IMR-90 (cell line): ENCODE measurements around the gene CCDC38. TPM values are rescaled to one million over a fixed set of nuclear protein-coding genes. Genes with fewer than 3 reads are reported as not detected.

ENCODE experiments used
- ATAC-seq: fragments of 200-7000 bp; cut with Tn5 transposase; 2 replicates; pipeline ENCODE4 v1.9.1; 2020; ENCODE audit warnings: low read depth, mild to moderate bottlenecking, moderate library complexity
- BruUV-seq: library from RNA; stranded (reverse); fragments of 400-500 nt; replicated peaks from 2 replicates; lab custom pipeline; 2021; lab: Mats Ljungman, UMichigan
- CTCF ChIA-PET: fragments of 300-600 bp; formaldehyde crosslinking; extraction: SDS; loops from one replicate; lab custom pipeline; 2021; ENCODE audit warnings: antibody characterized with exemption; lab: Yijun Ruan, JAX
- POLR2A ChIA-PET: fragments of 300-600 bp; sonication (Branson Sonifier 250); formaldehyde crosslinking; loops from one replicate; lab custom pipeline; 2022; ENCODE audit warnings: antibody characterized with exemption; ENCODE audit not compliant: unreplicated experiment; lab: Charles Lee
- DNase-seq: peaks from one replicate; pipeline ENCODE4 v3.0.0; 2013
- H2AFZ ChIP-seq: replicated peaks from 2 replicates; pipeline ENCODE3; 2013; ENCODE audit warnings: low read length, mild to moderate bottlenecking; ENCODE audit not compliant: poor library complexity
- H2AK5ac ChIP-seq: 2 replicates; pipeline ENCODE4 v1.6.1; 2013; ENCODE audit warnings: low read depth, low read length, inconsistent platforms
- H2AK9ac ChIP-seq: replicated peaks from 2 replicates; pipeline ENCODE3; 2013; ENCODE audit warnings: mild to moderate bottlenecking, low read depth, low read length, moderate library complexity; ENCODE audit not compliant: poor library complexity
- H2BK120ac ChIP-seq: 2 replicates; pipeline ENCODE4 v1.6.1; 2013; ENCODE audit warnings: low read depth, low read length, inconsistent platforms
- H2BK15ac ChIP-seq: 3 replicates; pipeline ENCODE4 v1.6.1; 2013; ENCODE audit warnings: low read depth, low read length, inconsistent platforms
- H2BK20ac ChIP-seq: 2 replicates; pipeline ENCODE4 v1.6.1; 2013; ENCODE audit warnings: low read depth, mild to moderate bottlenecking, inconsistent platforms, low read length, moderate library complexity
- H2BK5ac ChIP-seq: 2 replicates; pipeline ENCODE4 v1.6.1; 2013; ENCODE audit warnings: mild to moderate bottlenecking, low read depth, low read length, inconsistent platforms; ENCODE audit not compliant: poor library complexity, severe bottlenecking
- H3K14ac ChIP-seq: replicated peaks from 2 replicates; pipeline ENCODE4 v1.6.1; 2013; ENCODE audit warnings: low read depth, low read length, inconsistent platforms
- H3K18ac ChIP-seq: 2 replicates; pipeline ENCODE4 v1.6.1; 2013; ENCODE audit warnings: low read depth, low read length, control low read depth
- H3K23ac ChIP-seq: 2 replicates; pipeline ENCODE4 v1.6.1; 2013; ENCODE audit warnings: low read depth, low read length, inconsistent platforms
- H3K27ac ChIP-seq: 2 replicates; pipeline ENCODE4 v1.5.1; 2013; ENCODE audit warnings: mild to moderate bottlenecking, control low read depth, low read length; ENCODE audit not compliant: insufficient read depth
- H3K27me3 ChIP-seq: 2 replicates; pipeline ENCODE4 v1.6.1; 2013; ENCODE audit warnings: low read length; ENCODE audit not compliant: control insufficient read depth, insufficient read depth
- H3K36me3 ChIP-seq: 2 replicates; pipeline ENCODE4 v1.6.1; 2013; ENCODE audit warnings: low read length, mixed read lengths; ENCODE audit not compliant: control insufficient read depth, insufficient read depth
- H3K4ac ChIP-seq: 2 replicates; pipeline ENCODE4 v1.6.1; 2013; ENCODE audit warnings: low read depth, low read length, inconsistent platforms
- H3K4me1 ChIP-seq: 2 replicates; pipeline ENCODE4 v1.6.1; 2013; ENCODE audit warnings: low read length, mixed read lengths; ENCODE audit not compliant: control insufficient read depth, insufficient read depth
- H3K4me2 ChIP-seq: 2 replicates; pipeline ENCODE4 v1.6.1; 2013; ENCODE audit warnings: low read depth, mild to moderate bottlenecking, control low read depth, low read length, moderate library complexity
- H3K4me3 ChIP-seq: 2 replicates; pipeline ENCODE4 v1.5.1; 2013; ENCODE audit warnings: low read depth, mild to moderate bottlenecking, control low read depth, low read length, moderate library complexity; ENCODE audit not compliant: insufficient read depth
- H3K56ac ChIP-seq: 2 replicates; pipeline ENCODE4 v1.6.1; 2013; ENCODE audit warnings: low read length, inconsistent platforms; ENCODE audit not compliant: insufficient read depth; ENCODE audit errors: extremely low read depth
- H3K79me1 ChIP-seq, 2 experiments: 2 replicates each; pipeline ENCODE4 v1.6.1; 2013; ENCODE audit warnings: low read length in 2 of 2, inconsistent platforms in 1 of 2, low read depth in 1 of 2
- H3K9ac ChIP-seq: 2 replicates; pipeline ENCODE4 v1.6.1; 2013; ENCODE audit warnings: low read depth, low read length, control low read depth
- H3K9me1 ChIP-seq: 2 replicates; pipeline ENCODE4 v1.6.1; 2013; ENCODE audit warnings: low read length, inconsistent platforms; ENCODE audit not compliant: insufficient read depth
- H3K9me3 ChIP-seq: 2 replicates; pipeline ENCODE4 v1.6.1; 2013; ENCODE audit warnings: low read length; ENCODE audit not compliant: control insufficient read depth, insufficient read depth
- H4K20me1 ChIP-seq: 2 replicates; pipeline ENCODE4 v1.6.1; 2013; ENCODE audit warnings: low read length, inconsistent platforms; ENCODE audit not compliant: insufficient read depth
- H4K5ac ChIP-seq: 2 replicates; pipeline ENCODE4 v1.6.1; 2013; ENCODE audit warnings: mild to moderate bottlenecking, low read depth, low read length, control low read depth
- H4K8ac ChIP-seq, 2 experiments: 2 replicates each; pipeline ENCODE4 v1.6.1; 2013; ENCODE audit warnings: low read depth in 2 of 2, low read length in 2 of 2, control low read depth in 1 of 2, inconsistent platforms in 1 of 2
- H4K91ac ChIP-seq: 2 replicates; pipeline ENCODE4 v1.6.1; 2013; ENCODE audit warnings: low read depth, low read length, inconsistent platforms; ENCODE audit not compliant: insufficient read depth
- CHD1 ChIP-seq: IDR thresholded peaks from 2 replicates; pipeline ENCODE4 v1.6.1; 2012; ENCODE audit warnings: low read depth, low read length, improper control_type of control experiment
- MAFK ChIP-seq: IDR thresholded peaks from 2 replicates; pipeline ENCODE4 v1.6.1; 2012; ENCODE audit warnings: low read depth, low read length, improper control_type of control experiment
- WGBS, 2 experiments: methylation state at CpG; one replicate each; pipeline versions ENCODE4 v1.1.5 to v1.1.7; 2013; ENCODE audit warnings: missing lambda C conversion rate in 2 of 2; ENCODE audit not compliant: insufficient read length in 1 of 2; ENCODE audit errors: extremely low coverage in 2 of 2; 5-methylcytosine and 5-hydroxymethylcytosine counted together
- dilution Hi-C: fragments of 300-500 bp; cut with HindIII; formaldehyde crosslinking; loops from one replicate; pipeline ENCODE4 v1.14.3; 2018; ENCODE audit warnings: low sequenced_read_pairs; ENCODE audit not compliant: unreplicated experiment
- in situ Hi-C: fragments of 300-500 bp; cut with MboI; formaldehyde crosslinking; loops from 3 replicates; pipeline ENCODE4 v1.14.3; 2019; ENCODE audit warnings: low sequenced_read_pairs, inconsistent platforms, mixed read lengths
- intact Hi-C: fragments of 100-400 bp; cut with micrococcal nuclease; formaldehyde crosslinking; loops from 2 replicates; pipeline ENCODE4 v1.10.0; 2022
- polyA plus RNA-seq, 3 experiments: library from polyadenylated mRNA; depleted of rRNA; stranded (reverse); fragments of >200 nt; gene quantifications; 2 replicates each; pipeline ENCODE4 v1.2.3, GENCODE V29; 2012; ENCODE audit warnings: low replicate concordance in 1 of 3
- total RNA-seq: library from RNA; depleted of rRNA; stranded (reverse); fragments of >200 nt; gene quantifications from 2 replicates; pipeline ENCODE4 v1.2.3, GENCODE V29; 2012

CCDC38 gene
- total and polyA plus RNA-seq, 2 of the 4 experiments (the other 2 are of a cell fraction): not detected

GRCh38 chr12:95972832-95973456, 30.5 kb upstream of the CCDC38 start:
- Histone ChIP-seq H3K36me3 (no peaks in the 10 kb centered on the region), H3K23ac (no peak overlapping the region), H3K18ac (no peak overlapping the region), H3K4ac (no peak overlapping the region), H4K20me1 (no peaks in the 10 kb centered on the region), H4K8ac (no peak overlapping the region), H3K14ac (no peak overlapping the region), H3K4me3 (no peak overlapping the region), H3K4me2 (no peak overlapping the region), H3K56ac (no peak overlapping the region), H2AK9ac (no peak overlapping the region), H4K5ac (no peak overlapping the region), H3K79me1 (no peaks in the 10 kb centered on the region), H3K9ac (no peak overlapping the region), H3K9me3 (no peaks in the 10 kb centered on the region), H3K27ac (no peak overlapping the region), H2BK20ac (no peak overlapping the region), H3K27me3 (peaks cover 9% of the 10 kb centered on the region), H4K91ac (no peak overlapping the region), H2AFZ (no peak overlapping the region), H3K4me1 (no peaks in the 10 kb centered on the region), H2BK120ac (no peak overlapping the region), H2BK15ac (no peak overlapping the region), H3K9me1 (no peaks in the 10 kb centered on the region), H2AK5ac (no peak overlapping the region), H2BK5ac (no peak overlapping the region)
- WGBS, 2 experiments: no CpG with 5 or more reads among the region's 4 CpGs
- dilution Hi-C loops (no loop called here), in situ Hi-C loops (no loop called here), intact Hi-C loops (no loop called here)
- DNase-seq: no peak
- ChIA-PET POLR2A (no interaction called here), CTCF (interaction anchor here (0.7 kb wide), 1 partner anchor 64 kb away, joined by 4 read pairs; no protein-coding TSS in a partner anchor)
- ATAC-seq: no peak
- TF ChIP-seq CHD1: no peak
- peak; percentile 42 for TF ChIP-seq MAFK
- BruUV-seq: no TSS peak
